ENCODE results near the gene S100A5.
A peak's percentile ranks its signal among the peaks of the same experiment; 100 is the strongest.
"Not testable (repeated sequence)": the region's sequence is repeated elsewhere in the genome, so short reads cannot be mapped to it uniquely, and the experiment has no call there.

Gene S100A5

GRCh38 chr1:153565529-153566374 lies 25.0 kb upstream of the S100A5 start, which contains the start of gene S100A2:
Gene S100A2 (minus strand): TSS chr1:153565844. CDS start chr1:153563877, 1,967 bp downstream.
- no peaks in the 10 kb centered on the region for H3K36me3 ChIP-seq (ENCODE audit: control insufficient read depth, insufficient read depth, low read length)
- H3K4me3 ChIP-seq (ENCODE audit: low read depth, low read length) = peak within 1 kb of the TSS; percentile 4
- no peak within 1 kb of the TSS for H3K9ac ChIP-seq (ENCODE audit: low read depth, low read length)
- H3K9me3 ChIP-seq (ENCODE audit: control insufficient read depth, insufficient read depth, low read length) = no peaks in the 10 kb centered on the region
- peaks cover 21% of the 10 kb centered on the region for H3K4me1 ChIP-seq (ENCODE audit: control insufficient read depth, insufficient read depth, low read length)
- H3K27me3 ChIP-seq (ENCODE audit: control insufficient read depth, insufficient read depth, low read length) = no peaks in the 10 kb centered on the region

- H3K9me3 ChIP-seq (ENCODE audit: control insufficient read depth, insufficient read depth, low read length) = no peaks in the 10 kb centered on the region
- H3K9ac ChIP-seq (ENCODE audit: low read depth, low read length) = no peak overlapping the region
- H3K4me3 ChIP-seq (ENCODE audit: low read depth, low read length) = no peak overlapping the region
- peaks cover 21% of the 10 kb centered on the region for H3K4me1 ChIP-seq (ENCODE audit: control insufficient read depth, insufficient read depth, low read length)
- no peaks in the 10 kb centered on the region for H3K36me3 ChIP-seq (ENCODE audit: control insufficient read depth, insufficient read depth, low read length)
- H3K27me3 ChIP-seq (ENCODE audit: control insufficient read depth, insufficient read depth, low read length) = no peaks in the 10 kb centered on the region
These were observed 23.3 kb upstream of the S100A5 start for GRCh38 chr1:153563991-153564390.

- H3K4me3 ChIP-seq (ENCODE audit: low read depth, low read length) = no peak overlapping the region
- peaks cover 20% of the 10 kb centered on the region for H3K4me1 ChIP-seq (ENCODE audit: control insufficient read depth, insufficient read depth, low read length)
- H3K27me3 ChIP-seq (ENCODE audit: control insufficient read depth, insufficient read depth, low read length) = no peaks in the 10 kb centered on the region
- no peak overlapping the region for H3K9ac ChIP-seq (ENCODE audit: low read depth, low read length)
- no peaks in the 10 kb centered on the region for H3K36me3 ChIP-seq (ENCODE audit: control insufficient read depth, insufficient read depth, low read length)
- no peaks in the 10 kb centered on the region for H3K9me3 ChIP-seq (ENCODE audit: control insufficient read depth, insufficient read depth, low read length)
These were observed 22.8 kb upstream of the S100A5 start for GRCh38 chr1:153563483-153563901.

- H3K9me3 ChIP-seq (ENCODE audit: control insufficient read depth, insufficient read depth, low read length); H3K9ac ChIP-seq (ENCODE audit: low read depth, low read length); H3K4me1 ChIP-seq (ENCODE audit: control insufficient read depth, insufficient read depth, low read length); H3K27me3 ChIP-seq (ENCODE audit: control insufficient read depth, insufficient read depth, low read length); H3K4me3 ChIP-seq (ENCODE audit: low read depth, low read length); H3K36me3 ChIP-seq (ENCODE audit: control insufficient read depth, insufficient read depth, low read length): not testable (repeated sequence)
These were observed 21.3 kb upstream of the S100A5 start for GRCh38 chr1:153562021-153562420.

GRCh38 chr1:153561466-153561985 lies 20.8 kb upstream of the S100A5 start:
- Histone ChIP-seq H3K27me3 (ENCODE audit: control insufficient read depth, insufficient read depth, low read length) (no peaks in the 10 kb centered on the region), H3K9ac (ENCODE audit: low read depth, low read length) (no peak overlapping the region), H3K4me3 (ENCODE audit: low read depth, low read length) (no peak overlapping the region), H3K4me1 (ENCODE audit: control insufficient read depth, insufficient read depth, low read length) (peaks cover 4% of the 10 kb centered on the region), H3K9me3 (ENCODE audit: control insufficient read depth, insufficient read depth, low read length) (no peaks in the 10 kb centered on the region), H3K36me3 (ENCODE audit: control insufficient read depth, insufficient read depth, low read length) (no peaks in the 10 kb centered on the region)

GRCh38 chr1:153560771-153561465 lies 20.2 kb upstream of the S100A5 start:
- Histone ChIP-seq H3K4me3 (ENCODE audit: low read depth, low read length) (no peak overlapping the region), H3K4me1 (ENCODE audit: control insufficient read depth, insufficient read depth, low read length) (peaks cover 2% of the 10 kb centered on the region), H3K36me3 (ENCODE audit: control insufficient read depth, insufficient read depth, low read length) (no peaks in the 10 kb centered on the region), H3K9me3 (ENCODE audit: control insufficient read depth, insufficient read depth, low read length) (no peaks in the 10 kb centered on the region), H3K9ac (ENCODE audit: low read depth, low read length) (no peak overlapping the region), H3K27me3 (ENCODE audit: control insufficient read depth, insufficient read depth, low read length) (no peaks in the 10 kb centered on the region)

- Histone ChIP-seq H3K9me3 (ENCODE audit: control insufficient read depth, insufficient read depth, low read length) (no peaks in the 10 kb centered on the region), H3K36me3 (ENCODE audit: control insufficient read depth, insufficient read depth, low read length) (no peaks in the 10 kb centered on the region), H3K4me1 (ENCODE audit: control insufficient read depth, insufficient read depth, low read length) (no peaks in the 10 kb centered on the region), H3K4me3 (ENCODE audit: low read depth, low read length) (no peak overlapping the region), H3K9ac (ENCODE audit: low read depth, low read length) (no peak overlapping the region), H3K27me3 (ENCODE audit: control insufficient read depth, insufficient read depth, low read length) (no peaks in the 10 kb centered on the region)
These were observed 19.5 kb upstream of the S100A5 start for GRCh38 chr1:153560241-153560640.

- Histone ChIP-seq H3K4me3 (ENCODE audit: low read depth, low read length) (no peak overlapping the region), H3K36me3 (ENCODE audit: control insufficient read depth, insufficient read depth, low read length) (no peaks in the 10 kb centered on the region), H3K9me3 (ENCODE audit: control insufficient read depth, insufficient read depth, low read length) (no peaks in the 10 kb centered on the region), H3K4me1 (ENCODE audit: control insufficient read depth, insufficient read depth, low read length) (no peaks in the 10 kb centered on the region), H3K27me3 (ENCODE audit: control insufficient read depth, insufficient read depth, low read length) (no peaks in the 10 kb centered on the region), H3K9ac (ENCODE audit: low read depth, low read length) (no peak overlapping the region)
These were observed 17.1 kb upstream of the S100A5 start for GRCh38 chr1:153557877-153558276.

- Histone ChIP-seq H3K9ac (ENCODE audit: low read depth, low read length) (no peak overlapping the region), H3K4me3 (ENCODE audit: low read depth, low read length) (no peak overlapping the region), H3K27me3 (ENCODE audit: control insufficient read depth, insufficient read depth, low read length) (no peaks in the 10 kb centered on the region), H3K36me3 (ENCODE audit: control insufficient read depth, insufficient read depth, low read length) (no peaks in the 10 kb centered on the region), H3K4me1 (ENCODE audit: control insufficient read depth, insufficient read depth, low read length) (no peaks in the 10 kb centered on the region), H3K9me3 (ENCODE audit: control insufficient read depth, insufficient read depth, low read length) (no peaks in the 10 kb centered on the region)
These were observed 15.6 kb upstream of the S100A5 start for GRCh38 chr1:153556348-153556747.

GRCh38 chr1:153553830-153554541 lies 13.3 kb upstream of the S100A5 start:
- Histone ChIP-seq H3K9ac (ENCODE audit: low read depth, low read length) (no peak overlapping the region), H3K36me3 (ENCODE audit: control insufficient read depth, insufficient read depth, low read length) (no peaks in the 10 kb centered on the region), H3K27me3 (ENCODE audit: control insufficient read depth, insufficient read depth, low read length) (no peaks in the 10 kb centered on the region), H3K4me3 (ENCODE audit: low read depth, low read length) (no peak overlapping the region), H3K4me1 (ENCODE audit: control insufficient read depth, insufficient read depth, low read length) (peaks cover 2% of the 10 kb centered on the region), H3K9me3 (ENCODE audit: control insufficient read depth, insufficient read depth, low read length) (no peaks in the 10 kb centered on the region)

GRCh38 chr1:153553096-153553495 lies 12.4 kb upstream of the S100A5 start:
- no peaks in the 10 kb centered on the region for H3K9me3 ChIP-seq (ENCODE audit: control insufficient read depth, insufficient read depth, low read length)
- H3K36me3 ChIP-seq (ENCODE audit: control insufficient read depth, insufficient read depth, low read length) = no peaks in the 10 kb centered on the region
- no peak overlapping the region for H3K4me3 ChIP-seq (ENCODE audit: low read depth, low read length)
- peaks cover 2% of the 10 kb centered on the region for H3K4me1 ChIP-seq (ENCODE audit: control insufficient read depth, insufficient read depth, low read length)
- H3K27me3 ChIP-seq (ENCODE audit: control insufficient read depth, insufficient read depth, low read length) = no peaks in the 10 kb centered on the region
- no peak overlapping the region for H3K9ac ChIP-seq (ENCODE audit: low read depth, low read length)
